Measurements from ENCODE around the gene TMEM72. TPM values are rescaled to one million over a fixed set of nuclear protein-coding genes. Genes with fewer than 3 reads are reported as not detected.

The TMEM72 gene
- total and polyA plus RNA-seq, 4 donors: 0.02 to 0.33 TPM; not detected in 2

GRCh38 chr10:44954042-44954441 is 42.9 kb downstream of the TMEM72 start:
- Histone ChIP-seq H3K36me3 (ENCODE audit: control insufficient read depth in 4 of 4, insufficient read depth in 3 of 4, low read depth in 1 of 4, low read length in 3 of 4) (peaks cover 0 to 3% (median 0%) of the 10 kb centered on the region in 4 donors), H3K9me3 (ENCODE audit: control insufficient read depth in 4 of 4, low read length in 3 of 4) (no peaks in the 10 kb centered on the region), H3K4me3 (ENCODE audit: low read depth in 1 of 3, low read length in 3 of 3) (no peak overlapping the region), H3K9ac (ENCODE audit: low read depth in 1 of 2, low read length in 2 of 2) (no peak overlapping the region), H3K27me3 (ENCODE audit: control insufficient read depth in 4 of 4, insufficient read depth in 4 of 4, low read length in 3 of 4) (no peaks in the 10 kb centered on the region), H3K27ac (ENCODE audit: low read depth in 1 of 2, low read length in 2 of 2) (no peak overlapping the region), H3K4me1 (ENCODE audit: control insufficient read depth in 4 of 4, insufficient read depth in 4 of 4, low read length in 3 of 4) (peaks cover 3 to 13% (median 7%) of the 10 kb centered on the region in 4 donors)
- TF ChIP-seq RAD21 (IDR thresholded peaks at IDR 0.05) (no peak), CTCF (IDR thresholded peaks at IDR 0.05; ENCODE audit: low read depth, low read length, missing input control) (no peak), TAF1 (conservative IDR thresholded peaks at IDR 0.05) (no peak), FOXA2 (IDR thresholded peaks at IDR 0.05) (no peak), FOXA1 (IDR thresholded peaks at IDR 0.05) (no peak), YY1 (IDR thresholded peaks at IDR 0.05) (no peak), EGR1 (IDR thresholded peaks at IDR 0.05; ENCODE audit: low read depth in 2 of 2) (no peak), RXRA (IDR thresholded peaks at IDR 0.05) (no peak), ZBTB33 (IDR thresholded peaks at IDR 0.05) (no peak), JUND (IDR thresholded peaks at IDR 0.05) (no peak), ATF3 (IDR thresholded peaks at IDR 0.05) (no peak)
- DNase-seq (ENCODE audit: low spot score): no peak

GRCh38 chr10:44954962-44955361 is 43.8 kb downstream of the TMEM72 start:
- Histone ChIP-seq H3K4me1 (ENCODE audit: control insufficient read depth in 4 of 4, insufficient read depth in 4 of 4, low read length in 3 of 4) (peaks cover 5 to 16% (median 11%) of the 10 kb centered on the region in 4 donors), H3K4me3 (ENCODE audit: low read depth in 1 of 3, low read length in 3 of 3) (no peak overlapping the region), H3K9me3 (ENCODE audit: control insufficient read depth in 4 of 4, low read length in 3 of 4) (no peaks in the 10 kb centered on the region), H3K9ac (ENCODE audit: low read depth in 1 of 2, low read length in 2 of 2) (no peak overlapping the region), H3K36me3 (ENCODE audit: control insufficient read depth in 4 of 4, insufficient read depth in 3 of 4, low read depth in 1 of 4, low read length in 3 of 4) (peaks cover 0 to 3% (median 0%) of the 10 kb centered on the region in 4 donors), H3K27me3 (ENCODE audit: control insufficient read depth in 4 of 4, insufficient read depth in 4 of 4, low read length in 3 of 4) (no peaks in the 10 kb centered on the region), H3K27ac (ENCODE audit: low read depth in 1 of 2, low read length in 2 of 2) (no peak overlapping the region)
- DNase-seq (ENCODE audit: low spot score): no peak
- TF ChIP-seq HNF4G (IDR thresholded peaks at IDR 0.05): no peak
- no peak for TF ChIP-seq MAX (IDR thresholded peaks at IDR 0.05)
- TF ChIP-seq RAD21 (IDR thresholded peaks at IDR 0.05): no peak
- TF ChIP-seq CTCF (IDR thresholded peaks at IDR 0.05; ENCODE audit: low read depth, low read length, missing input control): no peak
- no peak for TF ChIP-seq FOXA2 (IDR thresholded peaks at IDR 0.05)
- TF ChIP-seq GABPA (IDR thresholded peaks at IDR 0.05 in 1 of 2, conservative IDR thresholded peaks at IDR 0.05 in 1 of 2): no peak
- no peak for TF ChIP-seq NR2F2 (IDR thresholded peaks at IDR 0.05)
